ENCODE measurements around the gene GLIS1. TPM values are rescaled to one million over a fixed set of nuclear protein-coding genes. Genes with fewer than 3 reads are reported as not detected.

GLIS1 gene
- total RNA-seq, 1 experiment from 2014 or later: 0.28 TPM

- H3K36me3 Mint-ChIP-seq (ENCODE audit: insufficient read depth in 1 of 3, low read depth in 3 of 3): peaks cover 4 to 11% (median 7%) of the 10 kb centered on the region in 3 experiments; a peak in 6 of 7 replicates
- H3K79me2 ChIP-seq (ENCODE audit: insufficient read depth, low read length): no peaks in the 10 kb centered on the region
- no peak overlapping the region for H3K18ac ChIP-seq (ENCODE audit: insufficient read length, low read depth, low read length)
- no peak overlapping the region for H4K8ac ChIP-seq (replicated peaks; ENCODE audit: insufficient read length, low read depth, low read length)
- DNase-seq: no peak
- no peak overlapping the region for H2AFZ ChIP-seq (ENCODE audit: low read length)
- peaks cover 7% of the 10 kb centered on the region for H3K9me3 ChIP-seq (ENCODE audit: control insufficient read depth, low read depth, low read length)
- H3T11ph ChIP-seq (ENCODE audit: low read length): no peak overlapping the region
- H3K27me3 Mint-ChIP-seq (ENCODE audit: low read depth): peaks cover 38% of the 10 kb centered on the region
- no peak overlapping the region for H2BK20ac ChIP-seq (ENCODE audit: low read depth, low read length, poor library complexity, severe bottlenecking)
- no peaks in the 10 kb centered on the region for H3K4me1 ChIP-seq (ENCODE audit: insufficient read depth, low read length)
- H2BK120ac ChIP-seq (ENCODE audit: low read depth, low read length, poor library complexity, severe bottlenecking): no peak overlapping the region
- H3K9ac ChIP-seq (ENCODE audit: extremely low read depth, insufficient read length, low read length): no peak overlapping the region
- H3K14ac ChIP-seq (ENCODE audit: insufficient read depth, low read length): no peak overlapping the region
- H2BK15ac ChIP-seq (ENCODE audit: low read depth, low read length): no peak overlapping the region
- H3K4me1 Mint-ChIP-seq: peaks cover 15 to 20% of the 10 kb centered on the region in 2 experiments
- H4K91ac ChIP-seq (ENCODE audit: insufficient read length, low read depth, low read length): no peak overlapping the region
- no peaks in the 10 kb centered on the region for H3K23me2 ChIP-seq (ENCODE audit: insufficient read length, low read depth, low read length, poor library complexity, severe bottlenecking)
- no peaks in the 10 kb centered on the region; the same call in 1 of the 2 replicates for H3K27me3 ChIP-seq (ENCODE audit: insufficient read depth, low read length)
- no peak overlapping the region for H2BK5ac ChIP-seq (ENCODE audit: insufficient read length, low read length)
- no peak overlapping the region for H3K4ac ChIP-seq (ENCODE audit: low read depth, low read length)
- no peak overlapping the region for H3K4me3 Mint-ChIP-seq
- H4K20me1 ChIP-seq (ENCODE audit: control insufficient read depth, insufficient read depth, insufficient read length): no peaks in the 10 kb centered on the region
- H3K27ac ChIP-seq (ENCODE audit: insufficient read length, low read depth, low read length): no peak overlapping the region
- H3K9me3 Mint-ChIP-seq: peaks cover 10 to 13% of the 10 kb centered on the region in 2 experiments
- no peak overlapping the region for H3K4me2 ChIP-seq (ENCODE audit: insufficient read depth, insufficient read length, low read length)
- no peak overlapping the region for H2AK5ac ChIP-seq (ENCODE audit: insufficient read length, low read length)
- H3K27ac Mint-ChIP-seq: no peak overlapping the region
- H3K23ac ChIP-seq (ENCODE audit: insufficient read length, low read depth, low read length): no peak overlapping the region
- H4K5ac ChIP-seq (ENCODE audit: insufficient read length, low read depth, low read length): no peak overlapping the region
- WGBS (ENCODE audit: extremely low coverage, insufficient read length, low lambda C conversion rate): no CpG with 5 or more reads among the region's 3 CpGs
- no peak overlapping the region for H2BK12ac ChIP-seq (ENCODE audit: insufficient read length, low read depth, low read length)
- no peak for TF ChIP-seq CTCF (conservative IDR thresholded peaks at IDR 0.05)
- no peak overlapping the region for H3K56ac ChIP-seq (ENCODE audit: insufficient read length, low read depth, low read length)
- H3K79me1 ChIP-seq (ENCODE audit: insufficient read depth, low read depth, low read length, poor library complexity, severe bottlenecking): no peaks in the 10 kb centered on the region
Measured at GRCh38 chr1:53562981-53563379, 176.0 kb downstream of the GLIS1 start.
